NCI-H345 (cell line): Measurements from ENCODE around the gene GLIS1.

Experiments used
- DNase-seq: peaks from one replicate; lab custom pipeline; 2025; lab: John Stamatoyannopoulos, UW

The GLIS1 gene

GRCh38 chr1:53508056-53508990, 230.6 kb downstream of the GLIS1 start:
- DNase-seq = no peak

DNA sequence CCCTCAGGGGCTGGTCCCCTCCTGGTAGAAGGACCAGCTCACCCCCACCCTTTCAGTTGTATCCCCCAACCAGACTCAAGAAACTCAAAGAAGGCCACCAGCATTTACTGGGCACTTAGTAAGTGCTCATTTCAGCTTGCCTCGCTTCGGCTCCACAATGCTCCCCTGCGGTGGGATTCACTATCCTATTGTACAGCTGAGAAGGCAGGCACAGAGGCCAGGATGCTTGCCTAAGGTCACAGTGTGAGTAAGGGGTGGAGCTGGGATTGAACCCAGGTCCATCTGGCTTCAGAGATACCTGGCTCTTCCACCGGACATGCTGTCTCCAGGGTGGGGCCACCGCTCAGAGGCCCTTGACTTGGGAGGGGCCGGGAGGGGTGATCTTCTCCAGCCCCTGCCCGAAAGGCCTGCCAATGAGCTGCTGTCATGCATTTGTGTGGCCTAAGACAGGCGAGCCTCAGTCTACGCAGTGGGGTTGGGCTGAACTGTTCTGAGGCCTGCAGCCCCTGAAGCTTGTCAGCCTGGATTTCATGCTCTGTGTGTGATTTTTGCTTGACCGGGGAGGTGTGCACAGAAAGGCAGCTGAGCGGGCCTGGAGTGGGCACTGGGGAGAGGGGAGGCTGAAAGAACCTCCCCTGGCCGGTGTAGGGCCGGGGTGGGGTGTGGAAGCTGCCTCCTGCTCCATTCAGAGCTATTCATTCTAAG, 231.7 kb downstream of the GLIS1 start:
- no peak for DNase-seq

GRCh38 chr1:53506355-53507050, 232.5 kb downstream of the GLIS1 start:
- DNase-seq = no peak

DNA sequence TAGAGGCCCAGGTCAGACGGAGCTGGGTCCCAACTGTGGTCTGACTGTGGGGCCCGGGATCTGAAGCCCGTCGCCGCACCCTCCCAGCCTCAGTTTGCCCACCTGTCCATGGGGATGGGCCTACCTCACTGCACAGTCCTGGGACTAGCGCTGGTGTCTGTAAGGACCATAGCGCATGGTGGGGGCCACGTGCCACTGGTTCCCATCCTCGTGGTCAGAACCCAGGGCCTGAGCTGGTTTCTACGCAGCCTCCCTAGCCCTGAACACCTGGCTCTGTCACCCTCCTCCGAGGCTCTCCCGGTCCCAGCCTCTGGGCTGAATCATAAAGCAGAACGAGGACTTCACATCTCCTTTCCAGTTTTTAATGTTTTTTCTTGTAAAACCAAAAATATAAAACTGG, 233.1 kb downstream of the GLIS1 start:
- DNase-seq = no peak

DNA sequence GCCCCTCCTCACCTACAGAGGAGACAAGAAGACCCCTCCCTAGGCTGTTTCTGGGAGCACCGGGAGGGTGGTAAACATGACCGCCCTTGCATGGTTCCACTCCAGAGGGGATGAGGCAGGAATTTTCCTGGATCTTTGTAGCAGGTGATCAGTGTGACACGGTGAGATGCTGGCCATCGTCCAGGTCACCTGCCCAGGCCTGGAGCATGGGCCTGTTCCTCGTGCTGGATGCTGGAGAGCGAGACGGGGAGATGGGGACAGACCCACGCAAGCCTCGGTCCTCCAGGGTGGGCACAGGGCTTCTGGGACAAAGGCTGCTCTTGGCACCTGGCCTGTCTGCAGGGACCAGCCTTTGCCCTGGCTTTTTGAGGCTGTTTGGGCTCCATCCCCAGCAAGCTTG, 233.6 kb downstream of the GLIS1 start:
- no peak for DNase-seq

DNA sequence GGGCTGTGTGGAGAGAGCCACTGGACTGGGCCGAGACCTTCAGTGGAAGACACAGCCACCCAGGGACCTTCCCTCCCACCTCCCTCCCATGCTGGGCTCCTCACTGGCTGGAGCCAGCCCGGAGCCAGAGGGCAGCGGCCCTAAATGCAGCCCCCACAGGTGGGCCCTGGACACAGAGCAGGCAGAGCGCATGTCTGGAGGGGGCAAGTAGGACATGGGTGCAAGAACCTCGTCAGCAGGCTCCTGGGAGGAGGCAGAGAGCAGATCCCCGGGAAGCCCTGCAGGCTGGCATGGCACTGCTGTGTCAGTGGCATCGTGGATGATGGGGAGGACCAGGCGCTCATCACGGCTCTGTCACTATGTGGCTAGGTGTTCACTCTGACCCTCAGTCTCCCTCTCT, 234.1 kb downstream of the GLIS1 start:
- DNase-seq = no peak

- DNase-seq = no peak
These were observed 235.3 kb downstream of the GLIS1 start for GRCh38 chr1:53503433-53504217.

GRCh38 chr1:53502641-53503432, 236.1 kb downstream of the GLIS1 start:
- no peak for DNase-seq

DNA sequence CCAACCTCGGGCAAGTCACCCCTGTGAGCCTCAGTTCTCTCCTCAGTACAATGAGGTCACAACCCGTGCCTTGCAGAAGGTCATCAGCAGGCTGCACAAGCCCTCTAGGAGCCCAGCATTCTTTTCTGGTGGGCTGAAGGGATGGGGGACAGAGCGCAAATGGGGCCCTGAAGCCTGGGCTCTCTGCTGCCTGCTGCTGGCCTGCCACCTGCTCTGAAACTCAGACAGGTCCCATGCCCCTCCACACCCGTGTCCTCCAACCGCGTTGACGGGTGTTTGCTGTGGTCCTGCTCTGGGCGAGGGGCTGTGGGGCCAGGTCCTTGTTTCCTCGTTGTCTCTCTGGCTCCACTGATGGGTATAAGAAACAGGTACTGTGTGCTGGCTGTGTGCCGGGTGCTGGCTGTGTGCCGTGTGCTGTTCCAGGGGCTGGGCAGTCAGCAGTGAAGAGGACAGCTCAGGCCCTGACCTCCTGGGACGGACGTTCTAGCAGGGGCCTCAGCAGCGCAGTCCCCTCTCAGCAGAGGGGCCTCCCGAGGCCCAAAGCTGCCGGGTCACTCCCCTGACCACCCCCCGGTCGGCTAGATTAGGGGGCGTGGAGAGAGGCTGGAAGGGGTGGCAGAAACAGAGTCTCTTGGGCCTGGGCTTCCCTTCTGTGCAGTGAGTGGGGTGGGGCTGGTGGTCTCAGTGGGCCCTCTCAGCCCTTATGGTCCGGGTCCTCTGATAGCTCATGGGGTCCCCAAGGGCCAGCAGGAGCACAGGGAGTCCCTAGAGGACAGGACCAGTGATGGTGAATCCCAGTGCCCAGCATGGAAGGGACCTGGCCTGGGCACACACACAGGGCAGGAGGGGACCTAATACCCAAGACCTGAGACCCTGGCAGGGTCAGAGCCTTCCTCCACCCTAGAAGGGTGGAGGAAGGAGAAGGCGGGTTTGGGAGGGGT, 237.6 kb downstream of the GLIS1 start:
- DNase-seq = no peak

DNA sequence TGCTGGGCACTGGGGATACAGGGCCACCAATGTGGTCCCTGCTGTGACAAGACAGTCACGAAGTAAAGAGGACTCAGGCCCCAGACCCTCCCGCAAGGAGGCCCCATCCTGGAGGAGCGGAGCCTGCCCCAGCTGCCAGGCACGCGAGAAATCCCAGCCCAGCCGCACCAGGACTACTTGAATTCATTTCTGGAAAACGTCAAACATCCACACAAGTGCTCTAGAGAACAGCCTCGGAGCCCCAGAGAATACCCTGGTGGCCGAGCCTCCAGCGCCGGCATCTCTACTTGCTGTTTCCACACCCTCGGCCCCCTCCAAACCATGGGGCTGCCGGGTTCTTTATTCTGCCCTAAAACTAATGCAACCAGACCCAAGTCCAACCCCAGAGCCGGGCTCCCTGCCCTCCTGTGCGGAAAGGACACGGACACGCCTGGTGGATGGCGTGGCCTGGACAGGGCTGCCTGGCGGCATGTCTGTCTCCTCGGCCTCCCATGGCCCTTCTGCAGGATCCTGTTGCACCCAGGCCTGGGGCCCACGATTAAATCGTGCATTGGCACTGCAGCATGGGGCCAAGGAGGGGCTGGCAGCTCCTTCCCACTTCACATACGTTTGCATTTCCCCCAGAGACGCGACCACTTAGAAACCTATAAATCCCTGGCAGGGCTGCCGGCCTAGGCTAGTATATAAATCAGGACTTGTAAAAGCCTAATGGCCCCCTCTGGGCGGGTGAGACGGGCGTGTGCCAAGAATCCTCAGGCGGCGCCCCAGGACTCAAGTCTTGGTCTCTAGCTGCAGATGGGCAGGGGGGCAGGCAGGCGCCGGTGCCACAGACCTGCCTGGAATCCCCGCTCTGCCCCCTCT, 238.5 kb downstream of the GLIS1 start:
- DNase-seq = no peak

DNA sequence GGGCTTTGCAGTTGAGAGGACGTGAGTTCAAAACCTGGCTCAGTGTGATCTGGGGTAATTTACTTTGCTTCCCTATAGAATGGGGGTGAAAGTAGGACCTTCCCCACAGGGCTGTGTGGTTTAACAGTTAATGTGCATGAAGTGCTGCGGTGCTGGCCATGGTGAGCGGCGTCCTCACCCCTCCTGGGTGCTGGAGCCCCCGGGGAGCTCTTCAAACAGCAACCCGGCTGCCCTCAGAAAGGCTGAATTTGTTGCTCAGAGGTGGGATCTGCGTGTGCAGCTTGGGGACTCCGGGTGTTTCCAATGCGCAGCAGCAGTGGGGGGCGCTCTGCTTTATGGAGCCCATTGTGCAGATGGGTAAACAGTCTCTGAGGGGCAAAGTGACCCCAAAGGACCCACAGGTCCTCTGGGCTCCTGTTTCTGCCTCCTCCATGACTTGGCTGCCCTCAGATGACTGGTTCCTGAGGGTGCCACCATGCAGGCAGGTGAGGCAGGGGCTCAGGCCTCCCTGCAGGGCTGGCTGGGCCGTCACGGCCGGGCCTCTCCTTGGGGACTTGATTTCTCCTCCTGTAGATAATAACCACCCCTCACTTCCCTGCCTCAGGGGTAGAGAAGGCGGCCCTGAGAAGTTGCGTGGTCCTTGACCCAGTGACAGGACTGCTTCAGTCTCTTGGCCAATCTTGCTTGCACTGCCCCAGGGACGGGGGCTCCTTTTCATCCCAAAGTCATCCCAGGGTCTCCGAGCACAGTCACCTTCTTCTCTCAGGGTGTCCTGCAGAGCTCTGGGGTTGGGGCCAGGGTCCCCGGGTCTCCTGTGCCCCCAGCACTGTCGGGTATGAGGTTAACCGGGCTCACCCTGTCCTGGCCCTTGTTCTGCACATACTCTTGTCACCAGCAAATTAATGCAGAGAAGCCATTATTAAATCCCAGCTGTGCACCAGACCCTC, 239.4 kb downstream of the GLIS1 start:
- DNase-seq = no peak

DNA sequence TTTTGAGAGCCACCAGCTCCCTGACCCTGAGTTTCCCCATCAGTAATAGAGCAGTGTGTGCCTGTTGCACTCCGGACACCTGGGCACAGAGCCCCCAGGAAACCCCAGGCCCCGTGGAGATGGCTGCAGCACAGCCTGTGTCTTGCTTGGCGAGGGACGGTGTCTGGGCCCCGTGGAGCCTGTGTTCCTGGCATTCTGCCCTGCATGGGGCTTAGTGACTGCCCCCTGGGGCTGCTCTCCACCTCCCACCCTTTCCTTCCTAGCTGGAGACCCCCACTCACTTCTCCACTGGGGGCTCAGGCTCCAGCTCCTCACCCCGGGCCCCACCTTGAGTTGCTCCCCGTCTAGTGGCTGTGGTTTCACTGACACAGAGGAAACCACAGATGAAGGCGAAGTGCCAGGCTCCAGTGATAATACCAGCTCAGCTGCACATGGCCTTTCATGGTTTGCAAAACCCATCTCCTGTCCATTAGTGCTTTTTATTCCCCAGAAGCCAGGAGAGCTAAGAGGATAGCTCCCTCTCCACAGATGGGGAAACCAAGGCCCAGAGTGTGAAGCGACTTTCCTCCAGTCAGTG, 240.3 kb downstream of the GLIS1 start:
- no peak for DNase-seq

- DNase-seq = no peak
These were observed 243.2 kb downstream of the GLIS1 start for GRCh38 chr1:53495633-53496345.

GRCh38 chr1:53490351-53490750, 248.6 kb downstream of the GLIS1 start:
- no peak for DNase-seq

DNA sequence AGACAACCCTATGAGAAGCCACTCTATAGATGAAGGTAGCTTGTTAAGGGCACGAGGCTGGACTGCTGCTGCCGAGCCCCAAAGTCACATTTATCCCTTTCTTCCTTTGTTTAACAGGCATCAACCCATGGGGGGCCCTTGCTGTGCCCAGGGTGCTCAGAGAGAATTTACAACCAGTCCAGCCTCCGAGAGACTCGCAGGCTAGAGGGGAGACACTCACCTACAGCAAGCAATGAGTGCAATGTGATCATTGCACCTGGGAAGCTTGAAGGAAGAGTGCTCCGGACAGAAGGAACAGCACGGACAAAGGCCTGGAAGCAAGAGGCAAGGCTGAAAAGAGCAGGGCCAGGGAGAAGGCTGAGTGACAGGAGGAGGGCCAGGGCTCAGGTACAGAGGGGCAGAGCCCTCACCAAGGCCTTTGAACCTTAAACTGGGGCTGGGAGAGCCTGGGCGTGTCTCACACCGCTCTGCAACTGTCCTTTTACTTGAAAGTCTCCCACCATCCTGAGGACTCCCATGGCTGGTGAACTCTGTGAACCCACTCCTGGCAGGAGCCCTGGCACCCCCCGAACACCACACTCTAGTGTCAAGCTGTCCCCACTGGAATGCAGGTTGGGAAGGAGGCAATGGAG, 252.5 kb downstream of the GLIS1 start:
- DNase-seq = no peak
